ENCODE results near the gene ACAP2.

Gene ACAP2

DNA sequence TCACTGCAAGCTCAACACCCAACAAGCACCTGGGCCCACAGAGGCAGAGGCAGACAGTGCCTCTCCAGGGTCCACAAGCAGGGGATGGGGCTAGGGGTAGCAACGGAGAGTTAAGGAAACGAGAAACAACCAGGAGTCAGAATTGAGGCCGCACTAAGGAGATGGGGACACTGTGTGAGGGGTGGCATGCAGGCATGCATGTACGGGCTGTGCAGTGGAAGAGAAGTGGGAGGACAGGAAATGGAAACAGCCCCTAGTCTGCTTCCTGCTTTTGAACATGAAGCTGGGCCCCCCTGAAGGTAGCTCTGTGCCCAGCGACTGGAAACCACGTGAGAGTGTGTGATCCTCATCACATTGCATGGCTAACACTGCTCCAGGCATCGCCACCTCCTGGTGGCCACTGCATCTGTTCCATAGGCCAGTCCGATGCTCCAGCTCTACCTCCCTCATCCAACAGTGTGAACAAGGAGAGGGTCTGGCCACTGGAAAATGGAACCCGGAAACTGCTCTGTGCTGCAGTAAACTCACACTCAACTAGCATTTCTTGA lies 215.8 kb downstream of the ACAP2 start:
- in situ Hi-C loops (cut with HindIII; ENCODE audit: low sequenced_read_pairs), result no loop called here

DNA sequence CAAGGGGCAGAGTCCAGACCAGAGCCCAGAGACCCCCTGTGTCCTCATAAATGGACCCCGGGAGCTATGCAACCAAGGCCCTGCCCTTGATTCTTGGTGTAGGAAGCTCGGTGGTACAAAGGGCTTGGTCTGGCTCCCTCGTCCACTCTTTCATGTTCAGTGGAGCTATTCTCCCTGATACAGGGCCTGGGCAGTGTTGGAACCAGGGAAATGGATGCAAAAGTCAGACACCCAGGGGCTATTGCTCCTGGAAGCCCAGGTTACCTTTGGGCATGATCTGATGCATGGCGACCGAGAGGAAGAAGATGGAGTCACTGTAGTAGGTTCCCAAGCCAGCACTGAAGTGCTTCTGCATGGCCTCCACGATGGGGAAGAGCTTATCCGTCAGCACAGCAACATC lies 216.4 kb downstream of the ACAP2 start:
- in situ Hi-C loops (cut with HindIII; ENCODE audit: low sequenced_read_pairs), result no loop called here

DNA sequence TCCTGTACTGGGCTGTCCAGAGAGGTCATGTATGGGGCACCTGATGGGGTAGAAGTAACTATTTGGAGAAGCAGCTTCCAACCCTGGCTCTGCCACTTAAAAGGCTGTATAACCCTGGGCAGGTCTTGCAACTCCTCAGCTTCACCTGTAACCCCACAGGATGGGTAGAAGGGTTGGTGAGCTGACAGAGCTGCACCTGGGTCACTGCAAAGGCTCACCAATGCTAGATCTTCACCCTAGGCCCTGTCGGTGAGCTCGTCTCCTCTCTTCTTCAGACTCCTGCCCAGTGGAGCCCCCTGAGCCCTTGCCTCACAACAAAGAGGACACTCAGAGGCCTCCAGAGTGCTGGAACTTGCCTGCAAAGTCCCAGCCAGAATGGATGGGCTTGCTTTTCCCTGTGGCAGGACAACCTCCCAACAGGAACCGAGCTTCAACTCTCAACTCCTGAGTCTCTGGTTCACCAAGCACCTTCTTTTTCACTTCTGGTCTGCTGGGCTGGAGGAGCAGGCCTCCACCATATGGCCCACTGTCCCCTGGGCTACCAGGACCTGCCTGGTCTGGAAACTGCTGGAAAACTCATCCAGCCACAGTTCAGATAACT lies 217.7 kb downstream of the ACAP2 start:
- in situ Hi-C loops (cut with HindIII; ENCODE audit: low sequenced_read_pairs), result no loop called here

Measured in endothelial cell of hepatic sinusoid (primary cell).